ENCODE results near the gene CPNE8. TPM values are rescaled to one million over a fixed set of nuclear protein-coding genes. Genes with fewer than 3 reads are reported as not detected.

CPNE8 gene
- total RNA-seq, 1 experiment from 2014 or later = 23.6 TPM

DNA sequence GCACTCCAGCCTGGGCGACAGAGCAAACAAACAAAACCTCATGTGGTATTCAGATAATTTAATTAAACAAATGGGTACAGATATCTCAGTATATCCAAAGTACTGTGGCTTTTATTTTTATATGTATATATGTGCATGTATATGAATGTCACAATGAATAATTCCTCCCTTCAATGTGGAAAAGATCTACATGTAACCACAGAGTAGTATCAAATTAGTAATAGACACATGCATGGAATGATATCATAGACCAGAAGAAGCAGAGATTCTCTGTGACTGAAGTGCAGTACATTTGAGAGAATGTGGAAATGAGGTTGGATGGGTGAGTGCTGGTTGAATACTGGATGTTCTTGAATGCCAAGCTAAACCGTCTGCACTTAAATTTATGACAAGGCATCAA is 222.9 kb downstream of the CPNE8 start:
- Histone ChIP-seq H3K27ac (ENCODE audit: low read length) (no peak overlapping the region), H3K27me3 (ENCODE audit: control insufficient read depth, insufficient read depth, low read length) (no peaks in the 10 kb centered on the region), H3K4me3 (ENCODE audit: low read depth in 2 of 2, low read length in 2 of 2) (no peak overlapping the region), H3K4me1 (ENCODE audit: control insufficient read depth, insufficient read depth, low read length) (no peaks in the 10 kb centered on the region), H3K9me3 (ENCODE audit: control insufficient read depth, insufficient read depth, low read depth, low read length) (no peaks in the 10 kb centered on the region), H3K36me3 (ENCODE audit: control insufficient read depth, insufficient read depth, low read length) (peaks cover 2% of the 10 kb centered on the region; the same call in 1 of the 2 replicates)
- POLR2A ChIA-PET = no interaction called here
- ATAC-seq = no peak
- intact Hi-C loops (cut with micrococcal nuclease; ENCODE audit: unreplicated experiment) = loop anchor here (10.0 kb wide), 1 partner anchor 52 kb away; no protein-coding TSS in a partner anchor
- TF ChIP-seq, protein P1, sequence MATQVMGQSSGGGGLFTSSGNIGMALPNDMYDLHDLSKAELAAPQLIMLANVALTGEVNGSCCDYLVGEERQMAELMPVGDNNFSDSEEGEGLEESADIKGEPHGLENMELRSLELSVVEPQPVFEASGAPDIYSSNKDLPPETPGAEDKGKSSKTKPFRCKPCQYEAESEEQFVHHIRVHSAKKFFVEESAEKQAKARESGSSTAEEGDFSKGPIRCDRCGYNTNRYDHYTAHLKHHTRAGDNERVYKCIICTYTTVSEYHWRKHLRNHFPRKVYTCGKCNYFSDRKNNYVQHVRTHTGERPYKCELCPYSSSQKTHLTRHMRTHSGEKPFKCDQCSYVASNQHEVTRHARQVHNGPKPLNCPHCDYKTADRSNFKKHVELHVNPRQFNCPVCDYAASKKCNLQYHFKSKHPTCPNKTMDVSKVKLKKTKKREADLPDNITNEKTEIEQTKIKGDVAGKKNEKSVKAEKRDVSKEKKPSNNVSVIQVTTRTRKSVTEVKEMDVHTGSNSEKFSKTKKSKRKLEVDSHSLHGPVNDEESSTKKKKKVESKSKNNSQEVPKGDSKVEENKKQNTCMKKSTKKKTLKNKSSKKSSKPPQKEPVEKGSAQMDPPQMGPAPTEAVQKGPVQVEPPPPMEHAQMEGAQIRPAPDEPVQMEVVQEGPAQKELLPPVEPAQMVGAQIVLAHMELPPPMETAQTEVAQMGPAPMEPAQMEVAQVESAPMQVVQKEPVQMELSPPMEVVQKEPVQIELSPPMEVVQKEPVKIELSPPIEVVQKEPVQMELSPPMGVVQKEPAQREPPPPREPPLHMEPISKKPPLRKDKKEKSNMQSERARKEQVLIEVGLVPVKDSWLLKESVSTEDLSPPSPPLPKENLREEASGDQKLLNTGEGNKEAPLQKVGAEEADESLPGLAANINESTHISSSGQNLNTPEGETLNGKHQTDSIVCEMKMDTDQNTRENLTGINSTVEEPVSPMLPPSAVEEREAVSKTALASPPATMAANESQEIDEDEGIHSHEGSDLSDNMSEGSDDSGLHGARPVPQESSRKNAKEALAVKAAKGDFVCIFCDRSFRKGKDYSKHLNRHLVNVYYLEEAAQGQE (IDR thresholded peaks at IDR 0.05; ENCODE audit: insufficient read depth in 1 of 2, low read depth in 2 of 2, low read length in 1 of 2) = no peak
- TF ChIP-seq SIN3A (IDR thresholded peaks at IDR 0.05; ENCODE audit: borderline replicate concordance, insufficient read depth, low read depth, low read length) = no peak
- TF ChIP-seq POLR2AphosphoS5 (IDR thresholded peaks at IDR 0.05; ENCODE audit: low read depth, low read length) = no peak
- TF ChIP-seq, protein P2, sequence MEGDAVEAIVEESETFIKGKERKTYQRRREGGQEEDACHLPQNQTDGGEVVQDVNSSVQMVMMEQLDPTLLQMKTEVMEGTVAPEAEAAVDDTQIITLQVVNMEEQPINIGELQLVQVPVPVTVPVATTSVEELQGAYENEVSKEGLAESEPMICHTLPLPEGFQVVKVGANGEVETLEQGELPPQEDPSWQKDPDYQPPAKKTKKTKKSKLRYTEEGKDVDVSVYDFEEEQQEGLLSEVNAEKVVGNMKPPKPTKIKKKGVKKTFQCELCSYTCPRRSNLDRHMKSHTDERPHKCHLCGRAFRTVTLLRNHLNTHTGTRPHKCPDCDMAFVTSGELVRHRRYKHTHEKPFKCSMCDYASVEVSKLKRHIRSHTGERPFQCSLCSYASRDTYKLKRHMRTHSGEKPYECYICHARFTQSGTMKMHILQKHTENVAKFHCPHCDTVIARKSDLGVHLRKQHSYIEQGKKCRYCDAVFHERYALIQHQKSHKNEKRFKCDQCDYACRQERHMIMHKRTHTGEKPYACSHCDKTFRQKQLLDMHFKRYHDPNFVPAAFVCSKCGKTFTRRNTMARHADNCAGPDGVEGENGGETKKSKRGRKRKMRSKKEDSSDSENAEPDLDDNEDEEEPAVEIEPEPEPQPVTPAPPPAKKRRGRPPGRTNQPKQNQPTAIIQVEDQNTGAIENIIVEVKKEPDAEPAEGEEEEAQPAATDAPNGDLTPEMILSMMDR (IDR thresholded peaks at IDR 0.05) = no peak
- TF ChIP-seq TCF7L2 (IDR thresholded peaks at IDR 0.05; ENCODE audit: low read depth, low read length) = no peak
- DNase-seq (ENCODE audit: low read depth, low spot score) = no peak
- in situ Hi-C loops (cut with HindIII; ENCODE audit: low pct_unique_long_range_greater_than_20kb, low sequenced_read_pairs) = no loop called here
- CTCF ChIA-PET = no interaction called here
- no TSS peak for BruUV-seq (replicated peaks)

DNA sequence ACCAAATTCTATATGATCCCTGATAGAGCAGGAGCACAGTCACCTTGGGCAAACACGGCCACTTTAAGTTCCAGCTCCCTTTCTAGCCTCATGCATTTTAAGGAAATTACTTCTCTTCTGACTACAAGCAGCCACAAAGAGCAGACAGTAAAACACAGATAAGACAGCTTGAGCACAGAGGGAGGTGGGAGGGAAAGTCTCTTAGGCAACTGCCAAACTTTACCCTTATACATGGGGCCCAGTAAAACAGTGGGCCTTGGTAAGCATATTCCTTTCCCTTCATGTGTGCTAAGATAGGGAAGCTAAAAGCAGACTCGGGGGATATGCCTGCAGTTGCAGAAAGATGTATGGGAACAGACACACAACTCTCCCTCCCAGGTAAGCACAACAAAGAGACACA is 235.9 kb downstream of the CPNE8 start:
- CTCF ChIA-PET = interaction anchor here (0.7 kb wide), 1 partner anchor 237 kb away, joined by 3 read pairs; no protein-coding TSS in a partner anchor
- no peak overlapping the region for H3K4me3 ChIP-seq (ENCODE audit: low read depth in 2 of 2, low read length in 2 of 2)
- POLR2A ChIA-PET = no interaction called here
- H3K36me3 ChIP-seq (ENCODE audit: control insufficient read depth, insufficient read depth, low read length) = no peaks in the 10 kb centered on the region
- H3K27ac ChIP-seq (ENCODE audit: low read length) = no peak overlapping the region
- intact Hi-C loops (cut with micrococcal nuclease; ENCODE audit: unreplicated experiment) = loop anchor here (10.0 kb wide), 1 partner anchor 235 kb away; the partner anchor contains the start of gene CPNE8
- no peak for DNase-seq (ENCODE audit: low read depth, low spot score)
- H3K4me1 ChIP-seq (ENCODE audit: control insufficient read depth, insufficient read depth, low read length) = no peaks in the 10 kb centered on the region
- in situ Hi-C loops (cut with HindIII; ENCODE audit: low pct_unique_long_range_greater_than_20kb, low sequenced_read_pairs) = no loop called here
- TF ChIP-seq POLR2AphosphoS5 (IDR thresholded peaks at IDR 0.05; ENCODE audit: low read depth, low read length) = no peak
- TF ChIP-seq, protein P2 (IDR thresholded peaks at IDR 0.05) = no peak
- no peaks in the 10 kb centered on the region for H3K9me3 ChIP-seq (ENCODE audit: control insufficient read depth, insufficient read depth, low read depth, low read length)
- BruUV-seq (replicated peaks) = no TSS peak
- no peaks in the 10 kb centered on the region for H3K27me3 ChIP-seq (ENCODE audit: control insufficient read depth, insufficient read depth, low read length)
- ATAC-seq = no peak

All from Panc1 (cell line).